GM18870 (cell line): Measurements from ENCODE around the gene CCNE1.
"Not testable (repeated sequence)": the region's sequence is repeated elsewhere in the genome, so short reads cannot be mapped to it uniquely, and the experiment has no call there.

Experiments used
- ATAC-seq: cut with Tn5 transposase; IDR thresholded peaks from one replicate; pipeline ENCODE4 v1.9.1; 2021; ENCODE audit warnings: moderate library complexity; ENCODE audit not compliant: unreplicated experiment

The CCNE1 gene

DNA sequence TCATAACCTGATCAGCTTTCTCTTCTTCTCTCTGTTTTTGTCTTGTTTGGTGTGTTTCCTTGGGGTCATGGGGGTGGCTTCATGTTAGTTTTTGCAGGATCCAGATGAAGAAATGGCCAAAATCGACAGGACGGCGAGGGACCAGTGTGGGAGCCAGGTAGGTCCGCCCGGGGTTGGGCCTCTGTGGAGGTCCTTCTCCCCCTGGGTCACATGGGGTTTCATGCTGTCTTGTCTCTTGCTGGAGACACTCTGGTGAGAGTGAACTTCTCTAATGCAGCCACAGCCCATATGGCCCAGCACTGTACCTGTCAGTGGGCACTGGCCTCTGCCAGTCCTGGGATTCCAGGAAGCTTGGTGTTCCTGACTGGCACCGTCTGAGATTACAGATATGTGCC, 1.1 kb downstream of the CCNE1 start:
- no peak for ATAC-seq

DNA sequence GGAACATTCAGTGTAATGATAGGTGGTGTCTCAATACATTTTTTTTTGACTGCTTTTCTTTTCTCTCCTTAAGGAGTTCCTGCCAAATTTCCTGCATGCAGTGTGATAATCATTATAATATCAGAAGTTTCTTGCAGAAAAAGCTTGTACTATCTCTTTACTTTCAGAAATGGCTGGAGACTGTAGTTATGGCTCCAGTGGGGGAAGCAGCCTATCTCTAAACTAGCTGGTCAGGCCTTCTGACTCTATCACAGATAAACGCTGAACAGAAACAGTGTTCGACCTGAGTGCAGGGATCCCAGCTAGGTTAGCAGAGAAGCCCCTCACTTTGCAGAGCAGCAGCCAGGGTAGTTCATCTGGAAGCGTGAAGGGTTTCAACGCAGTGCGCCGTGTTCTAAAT, 1.9 kb downstream of the CCNE1 start:
- no peak for ATAC-seq

DNA sequence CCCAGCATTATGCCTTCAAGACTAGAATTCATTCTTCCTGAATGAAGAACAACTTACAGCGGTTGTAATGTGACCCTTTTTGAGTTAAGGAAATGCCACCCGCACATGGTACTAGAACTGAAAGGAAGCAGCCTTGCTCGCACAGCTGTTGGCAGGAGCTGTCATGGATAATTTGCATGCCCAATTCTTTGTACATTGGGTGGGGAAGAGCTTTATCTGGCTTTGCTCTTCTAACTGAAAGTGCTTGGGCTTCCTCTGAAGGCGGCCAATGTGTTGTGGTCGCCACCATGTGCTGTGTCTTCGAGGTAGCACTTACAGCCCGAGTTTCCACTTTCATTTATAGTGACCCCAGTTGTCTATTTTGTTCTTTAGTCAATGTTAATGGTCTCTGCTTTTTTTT, 3.4 kb downstream of the CCNE1 start:
- ATAC-seq = peak; percentile 55

DNA sequence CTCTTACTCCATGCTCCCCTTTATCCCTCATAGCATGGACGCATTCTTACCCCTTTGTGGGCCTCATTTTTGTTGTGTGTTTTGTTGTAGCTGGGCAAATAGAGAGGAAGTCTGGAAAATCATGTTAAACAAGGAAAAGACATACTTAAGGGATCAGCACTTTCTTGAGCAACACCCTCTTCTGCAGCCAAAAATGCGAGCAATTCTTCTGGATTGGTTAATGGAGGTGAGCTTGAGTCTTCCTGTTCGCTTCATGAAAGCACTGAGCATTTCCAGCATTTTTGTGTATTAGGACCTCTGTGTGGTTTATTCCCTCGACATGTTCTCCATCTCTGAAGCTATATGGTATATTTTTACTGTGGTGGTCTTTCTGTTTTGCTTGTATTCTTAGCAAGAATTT, 5.5 kb downstream of the CCNE1 start:
- no peak for ATAC-seq

DNA sequence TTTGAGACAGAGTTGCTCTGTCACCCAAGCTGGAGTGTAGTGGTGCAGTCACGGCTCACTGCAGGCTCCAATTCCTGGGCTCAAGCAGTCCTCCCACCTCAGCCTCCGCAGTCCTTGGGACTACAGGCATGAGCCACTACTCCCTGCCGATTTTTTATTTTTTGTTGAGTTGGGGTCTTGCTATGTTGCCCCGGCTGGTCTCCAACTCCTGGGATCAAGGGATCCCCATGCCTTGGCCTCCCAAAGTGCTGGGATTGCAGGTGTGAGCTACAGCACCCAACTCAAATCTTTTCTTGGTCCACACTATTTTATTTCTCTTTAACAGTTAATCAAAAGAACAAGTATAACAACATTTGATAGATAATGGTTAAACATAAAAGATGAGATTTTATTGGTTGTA, 7.5 kb downstream of the CCNE1 start:
- ATAC-seq = no peak

DNA sequence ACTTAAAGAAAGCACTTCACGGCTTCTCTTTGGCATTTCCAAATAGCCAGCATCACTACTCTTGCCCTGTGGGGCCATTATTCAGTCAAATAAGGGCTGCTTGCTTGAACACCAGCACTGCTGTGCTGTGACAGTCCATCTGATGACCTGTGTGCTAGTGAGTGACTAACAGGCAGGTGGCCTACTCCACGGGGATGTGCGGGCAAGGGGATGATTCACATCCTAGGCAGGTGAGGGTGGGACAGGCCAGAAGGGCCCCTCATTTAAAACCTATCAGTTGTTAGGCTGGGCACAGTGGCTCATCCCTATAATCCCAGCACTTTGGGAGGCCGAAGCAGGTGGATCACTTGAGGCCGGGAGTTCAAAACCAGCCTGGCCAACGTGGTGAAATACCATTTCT, 8.2 kb downstream of the CCNE1 start:
- ATAC-seq = no peak

DNA sequence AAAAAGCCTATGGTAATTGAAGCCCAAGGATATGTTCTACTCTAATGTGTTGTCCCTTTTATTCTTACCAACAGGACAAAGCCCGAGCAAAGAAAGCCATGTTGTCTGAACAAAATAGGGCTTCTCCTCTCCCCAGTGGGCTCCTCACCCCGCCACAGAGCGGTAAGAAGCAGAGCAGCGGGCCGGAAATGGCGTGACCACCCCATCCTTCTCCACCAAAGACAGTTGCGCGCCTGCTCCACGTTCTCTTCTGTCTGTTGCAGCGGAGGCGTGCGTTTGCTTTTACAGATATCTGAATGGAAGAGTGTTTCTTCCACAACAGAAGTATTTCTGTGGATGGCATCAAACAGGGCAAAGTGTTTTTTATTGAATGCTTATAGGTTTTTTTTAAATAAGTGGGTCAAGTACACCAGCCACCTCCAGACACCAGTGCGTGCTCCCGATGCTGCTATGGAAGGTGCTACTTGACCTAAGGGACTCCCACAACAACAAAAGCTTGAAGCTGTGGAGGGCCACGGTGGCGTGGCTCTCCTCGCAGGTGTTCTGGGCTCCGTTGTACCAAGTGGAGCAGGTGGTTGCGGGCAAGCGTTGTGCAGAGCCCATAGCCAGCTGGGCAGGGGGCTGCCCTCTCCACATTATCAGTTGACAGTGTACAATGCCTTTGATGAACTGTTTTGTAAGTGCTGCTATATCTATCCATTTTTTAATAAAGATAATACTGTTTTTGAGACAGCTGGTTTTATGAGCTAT, 12.0 kb downstream of the CCNE1 start:
- ATAC-seq = no peak

DNA sequence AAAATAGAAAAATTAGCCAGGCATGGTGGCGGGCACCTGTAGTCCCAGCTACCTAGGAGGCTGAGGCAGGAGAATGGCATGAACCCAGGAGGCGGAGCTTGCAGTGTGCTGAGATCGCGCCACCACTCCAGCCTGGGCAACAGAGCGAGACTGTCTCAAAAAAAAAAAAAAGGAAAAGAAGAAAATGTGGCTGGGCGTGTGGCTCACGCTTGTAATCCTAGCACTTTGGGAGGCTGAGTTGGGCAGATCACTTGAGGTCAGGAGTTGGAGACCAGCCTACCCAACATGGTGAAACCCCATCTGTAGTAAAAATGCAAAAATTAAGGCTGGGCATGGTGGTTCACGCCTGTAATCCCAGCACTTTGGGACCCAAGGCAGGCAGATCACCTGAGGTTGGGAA, 13.5 kb downstream of the CCNE1 start:
- not testable (repeated sequence) for ATAC-seq

DNA sequence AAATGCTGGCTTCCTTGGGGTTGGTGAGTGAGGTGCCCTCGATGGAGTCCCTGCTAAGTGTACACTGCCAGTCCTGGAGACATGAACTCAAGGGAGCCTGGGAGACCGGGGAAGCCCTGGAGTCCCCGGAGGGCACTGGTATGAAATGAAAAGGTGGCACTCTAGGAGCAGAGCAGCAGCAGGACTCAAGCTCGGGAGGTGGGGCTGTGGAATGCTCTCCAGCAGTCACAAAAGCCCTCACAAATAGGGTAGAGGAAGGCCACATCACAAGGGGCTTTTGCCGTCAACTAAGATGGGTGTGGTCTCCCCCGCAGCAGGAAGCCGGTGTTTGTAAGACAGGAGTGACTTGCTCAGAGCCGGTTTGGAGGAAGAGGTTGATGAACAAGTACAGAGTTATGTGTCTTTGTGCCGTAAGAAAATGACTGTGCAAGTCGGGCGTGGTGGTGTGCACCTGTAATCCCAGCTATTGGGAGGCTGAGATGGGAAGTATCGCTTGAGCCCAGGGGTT, 19.3 kb downstream of the CCNE1 start:
- no peak for ATAC-seq

DNA sequence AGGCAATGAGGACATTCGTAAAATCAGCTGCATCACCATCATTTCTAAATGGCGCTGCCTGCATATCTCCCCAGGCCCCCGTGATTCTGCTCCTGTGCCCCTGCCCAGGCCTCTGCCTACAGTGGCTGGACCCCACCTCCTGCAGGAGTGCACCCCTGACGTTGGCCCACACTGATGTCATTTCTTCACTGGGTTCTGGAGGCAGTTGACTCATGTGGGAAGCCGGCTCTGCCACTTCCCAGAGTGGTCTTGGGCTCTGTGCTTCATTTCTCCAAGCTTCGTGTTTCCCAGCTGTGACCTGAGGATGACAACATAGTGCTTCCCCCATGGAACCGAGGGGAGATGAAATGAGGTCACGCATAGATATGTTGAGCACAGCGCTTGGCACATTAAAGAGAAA, 19.9 kb downstream of the CCNE1 start:
- no peak for ATAC-seq

DNA sequence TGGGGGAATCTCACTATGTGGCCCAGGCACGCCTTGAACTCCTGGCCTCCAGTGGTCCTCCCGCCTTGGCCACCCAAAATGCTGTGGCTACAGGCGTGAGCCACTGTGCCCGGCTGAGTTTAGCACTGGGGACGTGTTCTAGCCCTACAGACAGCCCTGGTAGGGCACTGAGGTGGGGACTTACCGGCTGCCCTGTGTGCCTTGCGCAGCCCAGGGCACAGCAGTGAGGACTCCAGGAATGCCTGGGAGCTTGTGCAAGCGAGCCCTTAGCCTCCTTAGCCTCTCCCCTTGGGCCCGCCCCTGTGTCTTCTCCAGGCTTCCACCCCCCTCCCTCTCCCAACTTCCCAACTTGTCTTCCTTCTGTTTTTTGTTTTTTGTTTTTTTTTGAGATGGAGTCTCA, 21.0 kb downstream of the CCNE1 start:
- no peak for ATAC-seq

DNA sequence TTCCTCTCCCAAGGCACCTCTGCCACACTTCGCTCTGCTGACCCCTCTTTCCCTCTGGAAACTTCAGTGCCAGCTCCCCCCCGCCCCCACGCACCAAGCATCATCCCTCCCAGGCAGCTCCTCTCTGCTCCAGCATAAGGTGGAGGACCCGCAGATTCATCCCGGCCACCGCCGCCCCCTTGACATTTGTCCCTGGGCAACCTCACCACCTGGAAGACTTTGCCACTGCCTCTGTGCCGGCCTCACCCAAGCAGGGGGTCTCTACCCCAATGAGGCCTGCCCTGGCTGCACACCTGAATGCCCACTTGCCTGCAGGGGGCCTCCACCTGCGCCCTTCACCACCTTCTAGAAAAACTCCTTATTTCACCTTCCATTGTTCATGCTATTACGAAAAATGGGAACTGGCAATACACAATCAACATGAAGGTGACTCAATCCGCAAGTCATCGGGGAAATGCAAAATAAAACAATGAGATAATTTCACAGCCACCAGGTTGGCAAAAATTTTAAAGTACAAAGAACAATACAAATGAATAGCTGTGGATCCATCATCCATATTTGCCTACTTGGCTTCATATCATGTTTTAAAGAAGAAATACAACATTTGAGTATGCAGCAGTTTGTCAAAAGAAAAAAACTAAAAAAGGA, 21.9 kb downstream of the CCNE1 start:
- ATAC-seq = no peak

DNA sequence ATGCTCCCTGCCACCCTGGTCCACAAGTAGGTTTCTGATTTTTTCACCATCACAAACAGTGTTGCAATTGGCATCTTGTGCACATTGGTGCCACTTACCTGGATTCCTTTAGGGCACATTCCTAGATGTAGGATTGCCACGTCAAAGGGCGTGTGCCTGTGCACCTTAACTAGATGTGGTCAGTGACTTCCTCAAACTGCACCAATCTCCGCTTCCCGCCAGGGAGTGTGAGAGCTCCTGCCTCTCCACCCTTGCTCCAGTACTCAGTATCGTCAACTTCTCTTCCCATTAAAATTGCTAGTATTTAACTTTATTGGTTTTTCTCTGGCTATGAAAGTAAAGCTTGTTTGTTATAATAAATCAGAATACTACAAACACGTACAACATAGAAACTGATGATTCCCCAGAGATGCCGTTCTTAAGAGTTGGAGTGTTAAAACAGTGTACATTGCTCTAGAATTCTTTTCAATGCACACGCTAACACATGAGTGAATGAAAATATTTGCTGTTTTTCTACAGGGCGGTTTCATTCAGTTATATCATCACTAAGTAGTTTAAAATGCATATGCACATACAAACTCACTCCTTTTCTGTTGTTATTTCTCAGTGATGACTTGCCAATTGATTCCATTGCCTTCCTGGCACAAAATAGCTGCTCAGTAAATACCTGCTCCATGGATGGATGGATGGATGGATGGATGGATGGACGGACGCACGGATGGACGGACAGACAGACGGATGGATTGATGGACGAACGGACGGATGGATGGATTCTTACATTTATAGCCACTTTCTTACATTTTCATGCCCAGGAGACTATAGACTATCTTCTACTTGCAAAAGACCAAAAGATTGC, 23.4 kb downstream of the CCNE1 start:
- no peak for ATAC-seq

DNA sequence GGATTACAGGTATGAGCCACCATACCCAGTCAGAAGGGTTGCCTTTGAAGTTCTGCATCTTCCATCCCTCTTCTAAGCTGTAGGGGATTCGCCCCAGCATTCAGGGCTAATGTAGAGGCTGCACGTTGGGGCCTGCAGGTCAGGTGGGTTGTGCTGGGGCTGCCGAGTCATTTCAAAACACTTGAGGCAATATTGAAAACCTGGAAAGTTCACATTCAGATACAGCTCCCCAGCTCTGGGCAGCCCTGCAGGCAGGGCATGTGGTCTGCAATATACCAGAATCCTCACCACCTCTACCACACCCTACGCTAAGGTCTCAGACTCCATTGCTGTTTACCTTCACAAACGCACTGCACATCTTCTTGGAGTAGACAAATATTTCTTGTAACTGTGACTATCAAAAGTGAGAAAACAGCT, 24.6 kb downstream of the CCNE1 start:
- ATAC-seq = peak; percentile 67

DNA sequence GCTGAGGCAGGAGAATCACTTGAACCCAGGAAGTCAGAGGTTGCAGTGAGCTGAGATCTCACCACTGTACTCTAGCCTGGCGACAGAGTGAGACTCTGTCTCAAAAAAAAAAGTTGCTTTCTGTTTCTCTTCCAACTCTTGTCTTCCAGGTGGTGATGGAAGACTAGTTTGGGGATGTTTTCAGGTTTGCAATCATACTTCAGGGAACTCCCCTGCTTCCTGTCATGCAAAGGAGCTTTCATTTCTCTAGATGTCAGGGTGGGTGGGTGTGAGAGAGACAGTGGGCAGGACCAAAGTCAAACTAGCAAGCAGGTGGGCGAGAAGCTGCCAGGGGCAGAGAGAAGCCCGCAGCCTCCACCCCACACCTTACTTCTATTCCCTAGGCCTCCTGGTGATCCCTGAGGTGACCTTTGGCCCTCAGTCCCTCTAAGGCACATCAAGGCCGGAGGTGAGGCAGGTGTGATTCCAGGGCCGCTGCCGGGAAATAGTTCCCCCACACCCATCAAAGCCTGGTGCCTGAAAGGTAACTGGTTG, 25.7 kb downstream of the CCNE1 start:
- ATAC-seq = peak; percentile 73

DNA sequence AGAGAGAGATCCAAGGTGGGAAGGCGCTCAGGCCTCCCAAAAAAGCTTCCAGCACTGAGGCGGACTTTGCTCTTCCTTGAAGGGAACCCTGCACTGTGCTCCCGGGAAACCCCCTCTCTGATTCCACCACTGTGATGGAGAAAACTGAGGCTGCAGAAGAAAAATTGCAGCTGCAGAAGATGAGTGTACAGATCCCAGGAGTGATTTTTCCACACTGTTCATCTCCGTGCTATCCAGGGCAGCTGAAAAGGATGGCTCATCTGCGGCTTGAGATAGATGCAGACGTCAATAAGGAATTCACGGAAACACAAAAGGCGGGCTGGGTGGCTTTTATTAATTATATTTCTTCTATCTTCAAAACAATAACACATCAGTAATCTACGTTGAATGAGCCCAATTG, 26.2 kb downstream of the CCNE1 start:
- ATAC-seq = no peak

DNA sequence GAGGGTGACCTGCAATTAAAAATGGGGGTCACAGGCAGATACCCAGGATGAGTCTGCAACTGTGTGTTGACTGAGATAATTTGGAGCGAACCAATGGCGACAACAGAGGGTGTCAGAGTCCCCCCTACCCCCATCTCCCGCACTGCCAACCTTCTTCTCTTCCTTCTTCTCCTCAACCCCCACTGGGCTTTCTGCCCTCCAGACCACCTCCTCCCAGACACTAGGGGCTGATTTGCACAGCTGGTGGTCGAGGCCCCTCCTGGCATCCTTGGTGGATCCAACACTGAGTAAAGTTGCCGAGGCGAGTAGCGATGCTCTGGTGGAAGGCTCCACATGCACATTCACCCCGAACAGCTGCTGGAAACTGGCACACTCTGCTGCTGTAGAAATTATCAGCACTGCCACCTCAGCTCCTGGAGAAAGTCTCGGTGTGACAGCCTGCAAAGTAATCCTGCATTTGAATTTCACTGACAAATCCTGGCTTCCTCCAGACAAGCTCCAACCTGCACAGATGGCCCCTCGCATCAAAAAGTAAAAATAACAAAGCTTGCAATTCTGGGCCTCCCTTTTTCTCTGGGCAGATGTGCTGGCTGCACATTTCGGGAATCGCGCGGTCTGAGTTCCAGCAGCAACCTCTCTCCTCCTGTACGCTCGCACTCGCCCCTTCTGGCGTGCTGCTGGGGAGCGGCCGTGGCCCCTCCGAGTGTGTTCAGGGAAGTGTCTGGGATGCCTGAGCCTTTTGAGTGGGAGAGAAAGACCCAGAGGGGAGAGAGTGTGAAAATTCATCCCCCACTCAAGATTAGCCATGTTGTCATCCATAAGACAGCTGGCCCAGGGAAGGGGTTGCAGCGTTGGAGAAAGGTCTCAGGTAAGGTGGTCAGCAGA, 28.5 kb downstream of the CCNE1 start:
- ATAC-seq = no peak

DNA sequence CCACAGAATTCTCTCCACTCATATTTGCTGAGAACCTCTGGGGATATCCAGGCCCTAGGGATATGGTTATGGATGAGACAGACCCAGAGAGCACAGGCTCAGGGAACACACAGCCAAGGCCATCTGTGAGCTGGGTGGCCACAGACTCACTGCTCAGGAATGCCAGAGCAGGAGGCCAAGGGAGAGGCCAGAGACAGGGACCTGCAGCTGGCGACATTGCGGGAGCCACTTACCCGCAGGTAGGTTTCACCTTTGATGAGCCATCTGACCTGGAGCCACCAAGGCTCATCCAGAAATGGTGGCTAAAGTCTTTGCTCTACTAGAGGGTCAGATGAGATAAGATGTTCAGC, 29.4 kb downstream of the CCNE1 start:
- no peak for ATAC-seq

DNA sequence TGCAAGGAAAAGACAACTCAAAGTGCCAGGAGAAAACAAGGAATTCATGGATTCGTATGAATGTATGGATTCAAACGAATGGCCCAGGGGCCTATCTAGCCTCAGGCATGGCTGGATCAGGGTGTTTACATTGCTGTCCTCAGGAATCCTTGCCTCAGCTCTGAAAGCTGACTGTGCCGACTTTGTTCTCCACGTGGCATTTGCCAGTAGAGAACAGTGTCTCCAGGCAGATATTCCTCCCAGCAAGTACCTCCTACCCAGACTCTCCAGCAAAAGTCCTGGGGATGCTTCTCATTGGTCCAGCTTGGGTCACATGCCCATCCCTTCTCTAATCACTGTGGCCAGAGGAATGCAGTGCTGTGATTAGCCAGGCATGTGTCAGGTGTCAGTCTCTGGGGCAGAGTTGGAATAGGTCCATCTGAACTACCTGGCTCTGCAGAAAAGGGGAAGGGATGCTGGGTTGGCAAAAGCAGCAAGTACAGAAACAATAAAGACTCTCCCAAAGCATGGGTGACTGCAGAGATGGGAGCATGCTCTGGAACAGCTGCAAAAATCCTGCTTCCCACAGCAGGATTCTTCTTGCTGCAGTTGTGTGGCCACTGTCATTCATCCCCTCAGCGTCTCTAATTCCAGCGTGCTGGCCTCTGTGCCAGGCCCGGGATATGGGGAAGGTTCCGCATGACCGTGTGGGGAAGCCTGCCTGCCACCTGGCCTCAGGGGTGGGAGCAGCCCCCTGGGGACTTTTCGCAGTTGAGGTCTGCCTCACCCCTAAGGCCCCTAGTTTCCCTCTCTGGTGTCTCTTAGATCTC, 30.0 kb downstream of the CCNE1 start:
- ATAC-seq = no peak
